ENCODE results near the gene RAB23.

The RAB23 gene

GRCh38 chr6:57216235-57217101 is 5.6 kb downstream of the RAB23 start:
- no peak overlapping the region for H3K4me3 ChIP-seq (ENCODE audit: low read length in 2 of 2)

GRCh38 chr6:57215260-57215659 is 6.8 kb downstream of the RAB23 start:
- H3K9me3 ChIP-seq (ENCODE audit: control insufficient read depth in 2 of 2, low read length in 2 of 2), result no peaks in the 10 kb centered on the region
- no peak overlapping the region for H3K9ac ChIP-seq (ENCODE audit: low read depth in 1 of 2, low read length in 2 of 2)
- H3K4me1 ChIP-seq (ENCODE audit: control insufficient read depth in 2 of 2, insufficient read depth in 2 of 2, low read length in 2 of 2), result no peaks in the 10 kb centered on the region
- no peaks in the 10 kb centered on the region for H3K27me3 ChIP-seq (ENCODE audit: control insufficient read depth in 2 of 2, insufficient read depth in 2 of 2, low read length in 2 of 2)
- no peak overlapping the region for H3K4me3 ChIP-seq (ENCODE audit: low read length in 2 of 2)
- no peaks in the 10 kb centered on the region for H3K36me3 ChIP-seq (ENCODE audit: control insufficient read depth in 2 of 2, insufficient read depth in 2 of 2, low read length in 2 of 2)
- H3K27ac ChIP-seq (ENCODE audit: low read depth in 2 of 2, low read length in 2 of 2), result no peak overlapping the region

More at GRCh38 chr6:57216235-57217101, 5.6 kb downstream of the RAB23 start:
- H3K27ac ChIP-seq (ENCODE audit: low read depth in 2 of 2, low read length in 2 of 2), result no peak overlapping the region
- H3K9ac ChIP-seq (ENCODE audit: low read depth in 1 of 2, low read length in 2 of 2), result no peak overlapping the region
- H3K4me1 ChIP-seq (ENCODE audit: control insufficient read depth in 2 of 2, insufficient read depth in 2 of 2, low read length in 2 of 2), result peaks cover 0 to 5% of the 10 kb centered on the region in 2 donors
- no peaks in the 10 kb centered on the region for H3K27me3 ChIP-seq (ENCODE audit: control insufficient read depth in 2 of 2, insufficient read depth in 2 of 2, low read length in 2 of 2)
- H3K9me3 ChIP-seq (ENCODE audit: control insufficient read depth in 2 of 2, low read length in 2 of 2), result no peaks in the 10 kb centered on the region
- H3K36me3 ChIP-seq (ENCODE audit: control insufficient read depth in 2 of 2, insufficient read depth in 2 of 2, low read length in 2 of 2), result no peaks in the 10 kb centered on the region

GRCh38 chr6:57210060-57210459 is 12.0 kb downstream of the RAB23 start:
- Histone ChIP-seq H3K4me1 (ENCODE audit: control insufficient read depth in 2 of 2, insufficient read depth in 2 of 2, low read length in 2 of 2) (no peaks in the 10 kb centered on the region), H3K36me3 (ENCODE audit: control insufficient read depth in 2 of 2, insufficient read depth in 2 of 2, low read length in 2 of 2) (no peaks in the 10 kb centered on the region), H3K9ac (ENCODE audit: low read depth in 1 of 2, low read length in 2 of 2) (no peak overlapping the region), H3K4me3 (ENCODE audit: low read length in 2 of 2) (no peak overlapping the region), H3K27me3 (ENCODE audit: control insufficient read depth in 2 of 2, insufficient read depth in 2 of 2, low read length in 2 of 2) (no peaks in the 10 kb centered on the region), H3K9me3 (ENCODE audit: control insufficient read depth in 2 of 2, low read length in 2 of 2) (no peaks in the 10 kb centered on the region), H3K27ac (ENCODE audit: low read depth in 2 of 2, low read length in 2 of 2) (no peak overlapping the region)

GRCh38 chr6:57209030-57209429 is 13.1 kb downstream of the RAB23 start:
- Histone ChIP-seq H3K36me3 (ENCODE audit: control insufficient read depth in 2 of 2, insufficient read depth in 2 of 2, low read length in 2 of 2) (no peaks in the 10 kb centered on the region), H3K27ac (ENCODE audit: low read depth in 2 of 2, low read length in 2 of 2) (no peak overlapping the region), H3K9ac (ENCODE audit: low read depth in 1 of 2, low read length in 2 of 2) (no peak overlapping the region), H3K27me3 (ENCODE audit: control insufficient read depth in 2 of 2, insufficient read depth in 2 of 2, low read length in 2 of 2) (no peaks in the 10 kb centered on the region), H3K4me3 (ENCODE audit: low read length in 2 of 2) (no peak overlapping the region), H3K9me3 (ENCODE audit: control insufficient read depth in 2 of 2, low read length in 2 of 2) (no peaks in the 10 kb centered on the region), H3K4me1 (ENCODE audit: control insufficient read depth in 2 of 2, insufficient read depth in 2 of 2, low read length in 2 of 2) (no peaks in the 10 kb centered on the region)

- H3K27me3 ChIP-seq (ENCODE audit: control insufficient read depth in 2 of 2, insufficient read depth in 2 of 2, low read length in 2 of 2), result no peaks in the 10 kb centered on the region
- H3K36me3 ChIP-seq (ENCODE audit: control insufficient read depth in 2 of 2, insufficient read depth in 2 of 2, low read length in 2 of 2), result no peaks in the 10 kb centered on the region
- H3K9ac ChIP-seq (ENCODE audit: low read depth in 1 of 2, low read length in 2 of 2), result no peak overlapping the region
- no peaks in the 10 kb centered on the region for H3K9me3 ChIP-seq (ENCODE audit: control insufficient read depth in 2 of 2, low read length in 2 of 2)
- H3K4me3 ChIP-seq (ENCODE audit: low read length in 2 of 2), result no peak overlapping the region
- no peak overlapping the region for H3K27ac ChIP-seq (ENCODE audit: low read depth in 2 of 2, low read length in 2 of 2)
- no peaks in the 10 kb centered on the region for H3K4me1 ChIP-seq (ENCODE audit: control insufficient read depth in 2 of 2, insufficient read depth in 2 of 2, low read length in 2 of 2)
Observed at GRCh38 chr6:57207872-57208271, 14.2 kb downstream of the RAB23 start.

GRCh38 chr6:57207141-57207540 is 15.0 kb downstream of the RAB23 start:
- Histone ChIP-seq H3K4me3 (ENCODE audit: low read length in 2 of 2) (no peak overlapping the region), H3K36me3 (ENCODE audit: control insufficient read depth in 2 of 2, insufficient read depth in 2 of 2, low read length in 2 of 2) (no peaks in the 10 kb centered on the region), H3K27ac (ENCODE audit: low read depth in 2 of 2, low read length in 2 of 2) (no peak overlapping the region), H3K27me3 (ENCODE audit: control insufficient read depth in 2 of 2, insufficient read depth in 2 of 2, low read length in 2 of 2) (no peaks in the 10 kb centered on the region), H3K9me3 (ENCODE audit: control insufficient read depth in 2 of 2, low read length in 2 of 2) (no peaks in the 10 kb centered on the region), H3K4me1 (ENCODE audit: control insufficient read depth in 2 of 2, insufficient read depth in 2 of 2, low read length in 2 of 2) (no peaks in the 10 kb centered on the region), H3K9ac (ENCODE audit: low read depth in 1 of 2, low read length in 2 of 2) (no peak overlapping the region)

GRCh38 chr6:57205550-57206328 is 16.4 kb downstream of the RAB23 start:
- H3K27me3 ChIP-seq (ENCODE audit: control insufficient read depth in 2 of 2, insufficient read depth in 2 of 2, low read length in 2 of 2), result no peaks in the 10 kb centered on the region
- no peak overlapping the region for H3K9ac ChIP-seq (ENCODE audit: low read depth in 1 of 2, low read length in 2 of 2)
- H3K4me3 ChIP-seq (ENCODE audit: low read length in 2 of 2), result no peak overlapping the region
- no peaks in the 10 kb centered on the region for H3K36me3 ChIP-seq (ENCODE audit: control insufficient read depth in 2 of 2, insufficient read depth in 2 of 2, low read length in 2 of 2)
- no peaks in the 10 kb centered on the region for H3K9me3 ChIP-seq (ENCODE audit: control insufficient read depth in 2 of 2, low read length in 2 of 2)
- no peak overlapping the region for H3K27ac ChIP-seq (ENCODE audit: low read depth in 2 of 2, low read length in 2 of 2)
- no peaks in the 10 kb centered on the region for H3K4me1 ChIP-seq (ENCODE audit: control insufficient read depth in 2 of 2, insufficient read depth in 2 of 2, low read length in 2 of 2)

GRCh38 chr6:57201718-57202117 is 20.4 kb downstream of the RAB23 start:
- Histone ChIP-seq H3K4me3 (ENCODE audit: low read length in 2 of 2) (no peak overlapping the region), H3K9me3 (ENCODE audit: control insufficient read depth in 2 of 2, low read length in 2 of 2) (no peaks in the 10 kb centered on the region), H3K4me1 (ENCODE audit: control insufficient read depth in 2 of 2, insufficient read depth in 2 of 2, low read length in 2 of 2) (peaks cover 4 to 5% of the 10 kb centered on the region in 2 donors), H3K36me3 (ENCODE audit: control insufficient read depth in 2 of 2, insufficient read depth in 2 of 2, low read length in 2 of 2) (no peaks in the 10 kb centered on the region), H3K27me3 (ENCODE audit: control insufficient read depth in 2 of 2, insufficient read depth in 2 of 2, low read length in 2 of 2) (no peaks in the 10 kb centered on the region), H3K9ac (ENCODE audit: low read depth in 1 of 2, low read length in 2 of 2) (no peak overlapping the region), H3K27ac (ENCODE audit: low read depth in 2 of 2, low read length in 2 of 2) (no peak overlapping the region)

- Histone ChIP-seq H3K4me1 (ENCODE audit: control insufficient read depth in 2 of 2, insufficient read depth in 2 of 2, low read length in 2 of 2) (peaks cover 4 to 5% of the 10 kb centered on the region in 2 donors), H3K9me3 (ENCODE audit: control insufficient read depth in 2 of 2, low read length in 2 of 2) (no peaks in the 10 kb centered on the region), H3K9ac (ENCODE audit: low read depth in 1 of 2, low read length in 2 of 2) (no peak overlapping the region), H3K36me3 (ENCODE audit: control insufficient read depth in 2 of 2, insufficient read depth in 2 of 2, low read length in 2 of 2) (no peaks in the 10 kb centered on the region), H3K4me3 (ENCODE audit: low read length in 2 of 2) (no peak overlapping the region), H3K27me3 (ENCODE audit: control insufficient read depth in 2 of 2, insufficient read depth in 2 of 2, low read length in 2 of 2) (no peaks in the 10 kb centered on the region), H3K27ac (ENCODE audit: low read depth in 2 of 2, low read length in 2 of 2) (no peak overlapping the region)
Observed at GRCh38 chr6:57198926-57199636, 23.0 kb downstream of the RAB23 start.

- no peaks in the 10 kb centered on the region for H3K9me3 ChIP-seq (ENCODE audit: control insufficient read depth in 2 of 2, low read length in 2 of 2)
- H3K9ac ChIP-seq (ENCODE audit: low read depth in 1 of 2, low read length in 2 of 2), result no peak overlapping the region
- peaks cover 4 to 5% of the 10 kb centered on the region in 2 donors for H3K4me1 ChIP-seq (ENCODE audit: control insufficient read depth in 2 of 2, insufficient read depth in 2 of 2, low read length in 2 of 2)
- H3K27ac ChIP-seq (ENCODE audit: low read depth in 2 of 2, low read length in 2 of 2), result no peak overlapping the region
- no peaks in the 10 kb centered on the region for H3K36me3 ChIP-seq (ENCODE audit: control insufficient read depth in 2 of 2, insufficient read depth in 2 of 2, low read length in 2 of 2)
- H3K27me3 ChIP-seq (ENCODE audit: control insufficient read depth in 2 of 2, insufficient read depth in 2 of 2, low read length in 2 of 2), result no peaks in the 10 kb centered on the region
- H3K4me3 ChIP-seq (ENCODE audit: low read length in 2 of 2), result no peak overlapping the region
Observed at GRCh38 chr6:57195457-57195856, 26.6 kb downstream of the RAB23 start.
